ENCODE data around the gene CCL16. TPM values are rescaled to one million over a fixed set of nuclear protein-coding genes. Genes with fewer than 3 reads are reported as not detected.

The CCL16 gene
- total RNA-seq, 1 donor from 2014 or later: not detected

- no peak overlapping the region for H3K4me3 Mint-ChIP-seq (ENCODE audit: unreplicated experiment)
- H3K36me3 Mint-ChIP-seq (ENCODE audit: unreplicated experiment): no peaks in the 10 kb centered on the region
- TF ChIP-seq CTCF (IDR thresholded peaks at IDR 0.05): no peak
- H3K9me3 Mint-ChIP-seq (ENCODE audit: unreplicated experiment): no peaks in the 10 kb centered on the region
- peaks cover 16% of the 10 kb centered on the region for H3K4me1 Mint-ChIP-seq (ENCODE audit: unreplicated experiment)
- DNase-seq (ENCODE audit: extremely low spot score, unreplicated experiment): no peak
- no peak overlapping the region for H3K27ac Mint-ChIP-seq (ENCODE audit: unreplicated experiment)
- H3K27me3 Mint-ChIP-seq (ENCODE audit: unreplicated experiment): no peaks in the 10 kb centered on the region
Measured at GRCh38 chr17:35931794-35932425, 49.4 kb downstream of the CCL16 start.

GRCh38 chr17:35930211-35931065 is 50.9 kb downstream of the CCL16 start, which contains the start of gene RDM1:
Gene RDM1 (minus strand): TSS chr17:35930773. CDS start chr17:35930727, 46 bp downstream.
- no peaks in the 10 kb centered on the region for H3K36me3 Mint-ChIP-seq (ENCODE audit: unreplicated experiment)
- TF ChIP-seq CTCF (IDR thresholded peaks at IDR 0.05): no peak
- peaks cover 16% of the 10 kb centered on the region for H3K4me1 Mint-ChIP-seq (ENCODE audit: unreplicated experiment)
- no peaks in the 10 kb centered on the region for H3K9me3 Mint-ChIP-seq (ENCODE audit: unreplicated experiment)
- DNase-seq (ENCODE audit: extremely low spot score, unreplicated experiment): peak; percentile 88
- no peaks in the 10 kb centered on the region for H3K27me3 Mint-ChIP-seq (ENCODE audit: unreplicated experiment)
- H3K4me3 Mint-ChIP-seq (ENCODE audit: unreplicated experiment): peak within 1 kb of the TSS; percentile 71
- no peak within 1 kb of the TSS for H3K27ac Mint-ChIP-seq (ENCODE audit: unreplicated experiment)

- Mint-ChIP-seq H3K27me3 (ENCODE audit: unreplicated experiment) (no peaks in the 10 kb centered on the region), H3K9me3 (ENCODE audit: unreplicated experiment) (no peaks in the 10 kb centered on the region), H3K27ac (ENCODE audit: unreplicated experiment) (no peak overlapping the region), H3K4me1 (ENCODE audit: unreplicated experiment) (peaks cover 16% of the 10 kb centered on the region), H3K36me3 (ENCODE audit: unreplicated experiment) (no peaks in the 10 kb centered on the region), H3K4me3 (ENCODE audit: unreplicated experiment) (no peak overlapping the region)
- TF ChIP-seq CTCF (IDR thresholded peaks at IDR 0.05): no peak
- DNase-seq (ENCODE audit: extremely low spot score, unreplicated experiment): no peak
Measured at GRCh38 chr17:35927714-35928113, 53.6 kb downstream of the CCL16 start.

Other genes with a start within 250 kb of the CCL16 start
- gene RASL10B, start 249.9 kb downstream of the CCL16 start, total RNA-seq: 15.6 and 16.2 TPM in 2 replicates
- not detected in 2 replicates for gene GAS2L2, start 228.3 kb downstream of the CCL16 start, total RNA-seq
- gene C17orf50, start 220.6 kb downstream of the CCL16 start, total RNA-seq: not detected in 2 replicates
- 0.73 and 0.75 TPM in 2 replicates for gene MMP28, start 185.9 kb downstream of the CCL16 start, total RNA-seq
- 157 and 170 TPM in 2 replicates for gene TAF15, start 172.0 kb downstream of the CCL16 start, total RNA-seq
- gene HEATR9, start 112.6 kb downstream of the CCL16 start, total RNA-seq: not detected in 2 replicates
- gene CCL5, start 101.1 kb downstream of the CCL16 start, total RNA-seq: not detected in 2 replicates
- 0.35 TPM in 1 of 2 replicates, not detected in the other for gene RDM1, start 50.7 kb downstream of the CCL16 start, total RNA-seq
- gene LYZL6, start 37.8 kb downstream of the CCL16 start, total RNA-seq: not detected in 2 replicates
- gene CCL14, start 5.2 kb upstream of the CCL16 start, total RNA-seq: not detected in 2 replicates
- not detected in 2 replicates for gene CCL15, start 20.1 kb upstream of the CCL16 start, total RNA-seq
- not detected in 2 replicates for gene CCL23, start 36.5 kb upstream of the CCL16 start, total RNA-seq
- gene CCL18, start 82.8 kb upstream of the CCL16 start, total RNA-seq: not detected in 2 replicates
- not detected in 2 replicates for gene CCL3, start 108.6 kb upstream of the CCL16 start, total RNA-seq
- not detected in 2 replicates for gene CCL4, start 122.3 kb upstream of the CCL16 start, total RNA-seq
- 11.7 and 12.6 TPM in 2 replicates for gene TBC1D3B, start 195.1 kb upstream of the CCL16 start, total RNA-seq
- gene CCL3L1, start 215.3 kb upstream of the CCL16 start, total RNA-seq: not detected in 2 replicates
- not detected in 2 replicates for gene CCL4L2, start 229.6 kb upstream of the CCL16 start, total RNA-seq